GM23338 (cell line): ENCODE data around the gene ECM2. TPM values are rescaled to one million over a fixed set of nuclear protein-coding genes. Genes with fewer than 3 reads are reported as not detected.

ENCODE experiments used
- ATAC-seq: fragments of 200-7000 bp; cut with Tn5 transposase; 3 replicates; pipeline ENCODE4 v1.9.1; 2020
- DNase-seq: peaks from one replicate; pipeline ENCODE4 v3.0.0-alpha.2; 2015; ENCODE audit warnings: low spot score
- H2AFZ ChIP-seq: fragments of 200-600 bp; sonication (generic); 2 replicates; pipeline ENCODE4 v1.8.0; 2016; ENCODE audit warnings: antibody characterized with exemption, mild to moderate bottlenecking, moderate library complexity
- H3F3A ChIP-seq: fragments of 200-600 bp; sonication (generic); replicated peaks from 2 replicates; pipeline ENCODE4 v1.8.0; 2017; ENCODE audit warnings: antibody characterized with exemption, mixed run types, low read depth
- H3K27ac ChIP-seq: fragments of 200-600 bp; sonication (generic); 2 replicates; pipeline ENCODE4 v1.6.1; 2016; ENCODE audit warnings: low read depth
- H3K27me3 ChIP-seq: fragments of 200-600 bp; sonication (generic); 2 replicates; pipeline ENCODE4 v1.8.0; 2016; ENCODE audit warnings: mild to moderate bottlenecking, mixed run types, moderate library complexity; ENCODE audit not compliant: insufficient read depth
- H3K36me3 ChIP-seq: fragments of 200-600 bp; sonication (generic); 2 replicates; pipeline ENCODE4 v1.8.0; 2016; ENCODE audit warnings: mild to moderate bottlenecking; ENCODE audit not compliant: insufficient read depth
- H3K4me1 ChIP-seq: fragments of 200-600 bp; sonication (generic); 2 replicates; pipeline ENCODE4 v1.8.0; 2016; ENCODE audit warnings: mild to moderate bottlenecking, moderate library complexity; ENCODE audit not compliant: insufficient read depth
- H3K4me2 ChIP-seq: fragments of 200-600 bp; sonication (generic); 2 replicates; pipeline ENCODE4 v1.7.1; 2017; ENCODE audit warnings: mixed run types
- H3K4me3 ChIP-seq: fragments of 200-600 bp; sonication (generic); 2 replicates; pipeline ENCODE4 v1.6.1; 2016; ENCODE audit warnings: mixed run types
- H3K79me2 ChIP-seq: fragments of 200-600 bp; sonication (generic); replicated peaks from 2 replicates; pipeline ENCODE4 v1.8.0; 2017; ENCODE audit warnings: mild to moderate bottlenecking; ENCODE audit not compliant: insufficient read depth
- H3K9me2 ChIP-seq: fragments of 200-600 bp; sonication (generic); 2 replicates; pipeline ENCODE4 v1.8.0; 2017; ENCODE audit not compliant: insufficient read depth
- H4K20me1 ChIP-seq: fragments of 200-600 bp; sonication (generic); replicated peaks from 2 replicates; pipeline ENCODE4 v1.8.0; 2017; ENCODE audit warnings: mild to moderate bottlenecking; ENCODE audit not compliant: insufficient read depth
- H3K27ac Mint-ChIP-seq: 2 replicates; pipeline ENCODE4 v1.8.0; 2020; ENCODE audit warnings: inconsistent platforms, mild to moderate bottlenecking, moderate library complexity, mixed read lengths
- H3K27me3 Mint-ChIP-seq: 3 replicates; pipeline ENCODE4 v1.8.0; 2022; ENCODE audit warnings: low read depth, mild to moderate bottlenecking, moderate library complexity, mixed read lengths, inconsistent platforms; ENCODE audit not compliant: insufficient read depth, poor library complexity
- H3K36me3 Mint-ChIP-seq: 3 replicates; pipeline ENCODE4 v1.8.0; 2021; ENCODE audit warnings: low read depth, mild to moderate bottlenecking, inconsistent platforms, moderate library complexity, mixed read lengths
- H3K4me1 Mint-ChIP-seq: 3 replicates; pipeline ENCODE4 v1.8.0; 2020; ENCODE audit warnings: mild to moderate bottlenecking, inconsistent platforms, mixed read lengths
- H3K4me3 Mint-ChIP-seq: 3 replicates; pipeline ENCODE4 v1.8.0; 2021; ENCODE audit warnings: moderate library complexity, mild to moderate bottlenecking, inconsistent platforms, mixed read lengths
- H3K9me3 Mint-ChIP-seq: 3 replicates; pipeline ENCODE4 v1.8.0; 2020; ENCODE audit warnings: moderate library complexity, mild to moderate bottlenecking, inconsistent platforms, mixed read lengths
- CREB1 ChIP-seq: fragments of 250-450 bp; sonication (Bioruptor Pico); IDR thresholded peaks from 2 replicates; pipeline ENCODE4 v1.5.0; 2020; ENCODE audit warnings: low read depth, mild to moderate bottlenecking, moderate library complexity
- CTCF ChIP-seq, 2 experiments: fragments of 200-600 bp in 1 of 2; sonication (generic) in 1 of 2; conservative IDR thresholded peaks; 2 replicates each; pipeline versions ENCODE4 v1.5.1 to v1.6.1; 2016 to 2017; ENCODE audit warnings: antibody characterized with exemption in 2 of 2, low read depth in 2 of 2, mild to moderate bottlenecking in 2 of 2, moderate library complexity in 1 of 2
- ETS1 ChIP-seq: IDR thresholded peaks from 2 replicates; pipeline ENCODE4 v1.6.1; 2016; ENCODE audit warnings: antibody characterized with exemption
- EZH2 ChIP-seq: fragments of 200-600 bp; sonication (generic); IDR thresholded peaks from one replicate; pipeline ENCODE4 v1.8.0; 2017; ENCODE audit warnings: antibody characterized with exemption, mild to moderate bottlenecking, low read depth; ENCODE audit not compliant: unreplicated experiment
- EZH2phosphoT487 ChIP-seq: fragments of 200-600 bp; sonication (generic); IDR thresholded peaks from one replicate; pipeline ENCODE4 v1.8.1; 2018; ENCODE audit warnings: antibody characterized with exemption; ENCODE audit not compliant: unreplicated experiment
- JUNB ChIP-seq: IDR thresholded peaks from one replicate; pipeline ENCODE4 v1.6.1; 2016; ENCODE audit warnings: antibody characterized with exemption; ENCODE audit not compliant: unreplicated experiment
- NANOG ChIP-seq: IDR thresholded peaks from 2 replicates; pipeline ENCODE4 v1.6.1; 2016; ENCODE audit warnings: antibody characterized with exemption, borderline replicate concordance
- POLR2AphosphoS5 ChIP-seq: IDR thresholded peaks from 2 replicates; pipeline ENCODE4 v1.6.1; 2016; ENCODE audit warnings: antibody characterized with exemption, low read depth
- REST ChIP-seq: IDR thresholded peaks from one replicate; pipeline ENCODE4 v1.6.1; 2018; ENCODE audit warnings: antibody characterized with exemption; ENCODE audit not compliant: unreplicated experiment
- STAT1 ChIP-seq: IDR thresholded peaks from one replicate; pipeline ENCODE4 v1.6.1; 2016; ENCODE audit warnings: antibody characterized with exemption; ENCODE audit not compliant: unreplicated experiment
- ZNF114 ChIP-seq: fragments of 250-450 bp; sonication (Bioruptor Pico); IDR thresholded peaks from 2 replicates; pipeline ENCODE4 v1.5.0; 2020; ENCODE audit warnings: mild to moderate bottlenecking, moderate library complexity
- ZNF462 ChIP-seq: fragments of 250-450 bp; sonication (Bioruptor Pico); IDR thresholded peaks from 2 replicates; pipeline ENCODE4 v1.5.0; 2020; ENCODE audit warnings: mild to moderate bottlenecking, moderate library complexity
- polyA plus RNA-seq: library from polyadenylated mRNA; unstranded; fragments of >200 nt; fragmentation: Nextera tagmentation; extraction: Ambion mirVana; gene quantifications from 2 replicates; pipeline ENCODE4 v1.2.1, GENCODE V29; 2016
- total RNA-seq: library from RNA; depleted of rRNA; stranded (reverse); fragments of >200 nt; shearing (Covaris generic); gene quantifications from 2 replicates; pipeline ENCODE4 v1.2.3, GENCODE V29; 2014

Gene ECM2
- total and polyA plus RNA-seq, 2 experiments from 2014 or later, result 0.79 TPM; not detected in 1

GRCh38 chr9:92527291-92527828 is 8.4 kb downstream of the ECM2 start:
- H4K20me1 ChIP-seq, result no peaks in the 10 kb centered on the region
- no peaks in the 10 kb centered on the region for H3K9me2 ChIP-seq
- H3F3A ChIP-seq, result no peaks in the 10 kb centered on the region
- no peaks in the 10 kb centered on the region for H3K79me2 ChIP-seq
- no peak overlapping the region for H3K4me2 ChIP-seq
- no peaks in the 10 kb centered on the region for H3K36me3 ChIP-seq
- Mint-ChIP-seq H3K9me3 (no peaks in the 10 kb centered on the region), H3K27me3 (no peaks in the 10 kb centered on the region), H3K4me3 (no peak overlapping the region), H3K27ac (no peak overlapping the region), H3K36me3 (no peaks in the 10 kb centered on the region), H3K4me1 (no peaks in the 10 kb centered on the region)
- H3K4me3 ChIP-seq, result no peak overlapping the region
- H2AFZ ChIP-seq, result no peak overlapping the region
- H3K4me1 ChIP-seq, result no peaks in the 10 kb centered on the region
- no peak for ATAC-seq
- no peak overlapping the region for H3K27ac ChIP-seq
- DNase-seq, result no peak
- H3K27me3 ChIP-seq, result no peaks in the 10 kb centered on the region
- TF ChIP-seq POLR2AphosphoS5 (no peak), CTCF (conservative IDR thresholded peaks at IDR 0.05; ENCODE audit: low read depth in 2 of 2) (no peak), REST (no peak), ZNF462 (CRISPR knock-in tag) (no peak), STAT1 (no peak), NANOG (no peak), JUNB (no peak), CREB1 (CRISPR knock-in tag) (no peak), EZH2 (no peak), EZH2phosphoT487 (no peak), ZNF114 (no peak), ETS1 (no peak)
